Measurements from ENCODE around the gene IL2RA. TPM values are rescaled to one million over a fixed set of nuclear protein-coding genes. Genes with fewer than 3 reads are reported as not detected.
"Not testable (repeated sequence)": the region's sequence is repeated elsewhere in the genome, so short reads cannot be mapped to it uniquely, and the experiment has no call there.

The IL2RA gene
- total RNA-seq, result 10 to 100 TPM; 51.7 to 59.2 TPM
- 76.7 to 210 reads per million in 2 donors for total RNA-seq

DNA sequence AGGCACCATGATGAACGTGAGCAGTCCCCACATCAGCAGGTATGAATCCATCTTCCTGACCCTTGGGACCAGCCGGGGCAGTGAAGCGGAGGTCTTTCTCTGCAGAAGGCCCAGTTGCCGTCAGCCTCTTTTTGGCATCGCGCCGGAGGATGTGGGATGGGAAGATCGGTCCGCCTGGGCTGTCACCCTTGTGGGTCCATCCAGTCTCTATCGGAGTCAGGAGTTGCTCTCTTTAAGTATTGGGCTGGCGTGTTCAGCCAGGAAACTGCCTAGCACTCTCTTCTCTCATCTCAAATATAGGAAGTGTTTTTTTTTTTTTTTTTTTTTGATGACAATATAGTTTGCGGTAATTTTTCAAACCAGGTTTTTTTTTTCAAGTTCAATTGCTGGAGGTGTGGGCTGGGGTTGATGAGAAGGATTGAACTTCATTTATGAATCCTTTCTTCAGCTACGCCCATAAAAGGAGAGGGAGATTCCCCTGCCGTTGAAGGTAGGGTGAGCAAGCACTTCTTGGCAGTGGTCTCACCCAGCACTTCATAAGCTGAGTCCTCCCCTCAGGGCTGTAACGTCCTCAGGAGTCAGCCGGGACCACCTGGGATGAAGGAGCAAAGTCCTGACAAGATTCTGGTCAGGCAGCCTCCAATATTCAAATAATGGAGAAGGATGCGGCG lies at the start of gene IL2RA:
IL2RA (minus strand) TSS at position 267 of the 671 bp plus-strand sequence; CDS start at position 51, 216 bp downstream.
- DNase-seq (peak; percentile 35 to 56 (median 41)), ATAC-seq (peak; percentile 90)
- Mint-ChIP-seq H3K27me3 (no peaks in the 10 kb centered on the region), H3K4me3 (peak within 1 kb of the TSS; percentile 96), H3K36me3 (ENCODE audit: low read depth) (no peaks in the 10 kb centered on the region), H3K4me1 (peaks cover 58% of the 10 kb centered on the region), H3K27ac (peak within 1 kb of the TSS; percentile 95)
- peaks cover 9% of the 10 kb centered on the region for H3K9me3 ChIP-seq (ENCODE audit: control insufficient read depth, low read length, poor library complexity, severe bottlenecking)

DNA sequence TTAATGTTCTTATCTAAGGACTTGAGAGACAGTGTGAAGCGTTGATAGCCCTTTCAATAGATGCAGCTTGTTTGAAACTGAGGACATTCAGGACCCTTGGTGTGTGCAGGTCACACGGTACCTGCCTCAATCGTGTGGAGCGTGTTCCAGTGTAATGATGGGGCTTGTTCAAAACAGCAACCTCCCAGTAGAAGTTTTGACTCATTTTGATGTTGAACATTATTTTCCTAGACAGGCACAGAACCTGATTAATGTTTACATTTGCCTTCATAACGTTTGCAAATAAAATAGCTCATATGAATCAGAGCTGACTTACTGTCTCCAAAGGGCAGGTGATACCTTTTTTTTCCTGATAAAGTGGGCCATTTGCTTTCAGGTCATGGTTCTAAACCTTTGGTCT lies 48.0 kb upstream of the IL2RA start:
- peaks cover 45% of the 10 kb centered on the region for H3K4me1 Mint-ChIP-seq
- peak overlapping the region; percentile 93 for H3K4me3 Mint-ChIP-seq
- peaks cover 25% of the 10 kb centered on the region for H3K36me3 Mint-ChIP-seq (ENCODE audit: low read depth)
- peak overlapping the region; percentile 95 for H3K27ac Mint-ChIP-seq
- H3K9me3 ChIP-seq (ENCODE audit: control insufficient read depth, low read length, poor library complexity, severe bottlenecking), result no peaks in the 10 kb centered on the region
- H3K27me3 Mint-ChIP-seq, result no peaks in the 10 kb centered on the region
- ATAC-seq (peak; percentile 9), DNase-seq (no peak)

DNA sequence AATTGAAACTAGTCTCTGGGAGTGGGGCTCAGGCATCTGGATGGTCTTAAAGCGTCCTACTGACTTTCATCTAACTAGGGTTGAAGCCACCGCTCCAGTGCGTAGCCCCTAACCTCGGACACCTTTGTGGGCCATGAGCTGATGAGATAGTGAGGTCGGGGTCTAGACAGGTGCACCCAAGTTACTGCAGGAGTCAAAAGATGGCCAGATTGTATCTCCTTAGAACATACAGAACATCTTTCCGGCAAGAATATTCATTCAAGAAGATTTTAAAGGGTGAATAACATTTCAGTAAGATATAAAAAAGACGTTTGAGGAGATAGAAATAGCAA lies 47.2 kb upstream of the IL2RA start:
- H3K27me3 Mint-ChIP-seq, result no peaks in the 10 kb centered on the region
- peak overlapping the region; percentile 93 for H3K4me3 Mint-ChIP-seq
- peak overlapping the region; percentile 95 for H3K27ac Mint-ChIP-seq
- peaks cover 45% of the 10 kb centered on the region for H3K4me1 Mint-ChIP-seq
- peaks cover 25% of the 10 kb centered on the region for H3K36me3 Mint-ChIP-seq (ENCODE audit: low read depth)
- no peaks in the 10 kb centered on the region for H3K9me3 ChIP-seq (ENCODE audit: control insufficient read depth, low read length, poor library complexity, severe bottlenecking)
- ATAC-seq (peak; percentile 57), DNase-seq (no peak)

DNA sequence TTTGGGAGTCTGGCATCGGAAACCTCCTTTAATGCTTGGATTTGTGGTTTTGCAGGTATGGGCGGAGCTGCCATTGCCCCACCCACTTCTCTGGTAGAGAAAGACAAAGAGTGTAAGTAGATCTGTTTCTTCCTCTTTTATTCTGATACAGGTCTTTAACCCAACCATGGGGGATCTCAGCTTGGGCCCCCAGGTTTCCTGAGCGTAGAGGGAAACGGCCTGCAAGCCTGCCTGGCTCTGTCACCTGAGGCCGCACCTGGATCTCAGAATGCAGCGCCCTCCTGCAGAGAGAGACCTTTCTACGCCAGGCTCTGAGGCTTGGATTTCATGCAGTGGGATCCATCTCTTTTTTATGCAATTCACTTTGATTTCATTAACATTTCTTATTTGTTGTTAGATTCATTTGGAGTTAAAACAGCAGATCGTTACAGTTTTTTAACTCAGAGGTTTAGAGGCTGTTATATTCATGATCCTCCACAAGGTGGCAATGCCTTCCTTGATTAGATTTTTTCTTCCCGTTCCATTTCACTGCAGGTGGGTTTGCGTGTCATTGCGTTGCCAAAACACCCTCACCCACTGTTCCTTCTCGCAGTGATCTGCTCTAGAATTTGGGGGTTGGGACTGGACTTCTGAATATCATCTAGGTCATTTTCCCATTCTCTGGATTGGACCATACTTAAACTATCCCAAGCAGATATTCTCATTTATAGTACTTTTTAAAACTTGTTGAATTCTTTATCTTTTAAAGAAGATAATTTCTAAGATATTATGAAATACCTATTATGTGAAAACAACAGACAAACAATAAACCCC lies 46.7 kb upstream of the IL2RA start:
- Mint-ChIP-seq H3K36me3 (ENCODE audit: low read depth) (peaks cover 22% of the 10 kb centered on the region), H3K27ac (peak overlapping the region; percentile 95), H3K4me1 (peaks cover 45% of the 10 kb centered on the region), H3K4me3 (peak overlapping the region; percentile 93), H3K27me3 (no peaks in the 10 kb centered on the region)
- peak; percentile 69 for ATAC-seq
- H3K9me3 ChIP-seq (ENCODE audit: control insufficient read depth, low read length, poor library complexity, severe bottlenecking), result no peaks in the 10 kb centered on the region
- peak in 2 of 3 donors; percentile 22 to 29 for DNase-seq

DNA sequence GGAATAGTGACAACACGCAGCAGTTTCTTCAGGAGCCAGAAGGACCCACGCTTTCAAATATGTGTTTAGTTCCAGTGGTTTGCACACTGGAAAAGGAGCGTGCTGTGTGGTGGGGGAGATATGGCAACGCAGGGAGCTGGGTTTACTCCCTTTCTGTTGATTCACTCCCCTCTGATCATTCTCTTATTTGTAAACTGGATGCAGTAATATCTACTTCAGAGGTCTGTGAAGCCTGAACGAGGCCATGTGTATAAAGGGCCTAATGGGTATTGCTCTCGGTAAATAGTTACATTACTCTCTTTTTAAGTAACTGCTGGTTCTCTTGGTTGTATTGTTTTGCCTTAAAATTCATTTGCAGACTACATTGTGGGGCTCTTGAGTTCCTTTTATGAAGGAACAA lies 45.9 kb upstream of the IL2RA start:
- Mint-ChIP-seq H3K4me3 (no peak overlapping the region), H3K27ac (peak overlapping the region; percentile 95)

DNA sequence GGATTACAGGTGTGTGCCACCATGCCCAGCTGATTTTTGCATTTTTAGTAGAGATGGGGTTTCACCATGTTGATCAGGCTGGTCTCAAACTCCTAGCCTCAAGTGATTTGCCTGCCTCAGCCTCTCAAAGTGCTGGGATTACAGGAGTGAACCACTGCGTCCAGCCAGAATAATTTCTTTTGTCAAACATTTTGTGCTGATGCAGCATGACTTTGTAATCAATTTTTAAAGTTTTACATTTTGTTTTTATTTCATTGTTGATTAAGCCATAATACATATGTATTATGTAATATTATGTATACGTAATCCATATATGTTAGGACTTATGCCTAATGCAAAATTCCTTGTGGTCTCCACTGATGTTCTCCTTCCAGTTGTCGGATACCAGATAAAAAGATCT lies 45.4 kb upstream of the IL2RA start:
- not testable (repeated sequence) for DNase-seq; ATAC-seq; H3K4me3 Mint-ChIP-seq; H3K27ac Mint-ChIP-seq; H3K9me3 ChIP-seq (ENCODE audit: control insufficient read depth, low read length, poor library complexity, severe bottlenecking); H3K27me3 Mint-ChIP-seq
- peaks cover 19% of the 10 kb centered on the region for H3K36me3 Mint-ChIP-seq (ENCODE audit: low read depth)
- H3K4me1 Mint-ChIP-seq, result peaks cover 45% of the 10 kb centered on the region

More for the DNA sequence above, 45.9 kb upstream of the IL2RA start:
- H3K9me3 ChIP-seq (ENCODE audit: control insufficient read depth, low read length, poor library complexity, severe bottlenecking), result no peaks in the 10 kb centered on the region
- H3K4me1 Mint-ChIP-seq, result peaks cover 46% of the 10 kb centered on the region
- ATAC-seq, result no peak
- peaks cover 21% of the 10 kb centered on the region for H3K36me3 Mint-ChIP-seq (ENCODE audit: low read depth)
- DNase-seq, result no peak
- H3K27me3 Mint-ChIP-seq, result no peaks in the 10 kb centered on the region

DNA sequence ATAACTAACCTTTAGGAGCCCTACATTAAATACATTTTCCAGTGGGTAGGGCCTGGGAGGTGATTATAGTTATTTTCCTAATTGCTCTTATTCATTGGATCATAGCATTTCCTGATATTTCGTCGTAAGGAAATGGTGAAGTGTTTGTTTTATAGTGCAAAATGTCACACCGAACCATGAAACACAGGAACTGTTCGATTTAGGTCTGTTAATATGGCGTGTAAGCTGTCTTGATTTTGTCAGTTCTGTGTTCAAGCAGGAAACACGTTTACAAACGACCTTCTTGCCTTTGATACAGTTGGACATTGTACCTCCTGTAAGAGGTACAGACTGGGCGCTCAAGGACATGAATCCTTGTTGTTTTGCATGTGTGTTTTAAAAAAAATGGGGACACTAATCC lies 41.4 kb upstream of the IL2RA start:
- Mint-ChIP-seq H3K27ac (peak overlapping the region; percentile 79), H3K36me3 (ENCODE audit: low read depth) (peaks cover 6% of the 10 kb centered on the region), H3K4me3 (no peak overlapping the region), H3K4me1 (peaks cover 21% of the 10 kb centered on the region), H3K27me3 (no peaks in the 10 kb centered on the region)
- ATAC-seq (no peak), DNase-seq (no peak)
- H3K9me3 ChIP-seq (ENCODE audit: control insufficient read depth, low read length, poor library complexity, severe bottlenecking), result no peaks in the 10 kb centered on the region

DNA sequence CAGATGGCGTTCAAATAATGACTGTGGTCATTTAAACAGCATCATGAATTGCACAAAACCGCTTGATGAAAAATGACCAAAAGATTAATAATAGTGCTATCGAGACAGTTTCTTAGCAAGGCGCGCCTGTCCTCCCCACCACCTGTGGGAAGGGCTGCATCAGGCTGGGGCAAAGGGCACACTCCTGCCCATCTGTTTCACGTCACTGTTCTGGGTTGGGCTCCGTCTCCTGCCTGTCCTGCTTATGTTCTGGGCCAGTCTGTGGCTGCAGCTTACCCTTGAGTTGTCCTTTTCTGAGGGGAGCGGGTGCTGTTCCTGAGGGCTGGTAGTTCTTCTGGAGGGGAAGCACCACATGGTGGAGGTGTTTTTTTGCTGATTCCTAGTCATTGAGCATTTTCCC lies 40.0 kb upstream of the IL2RA start:
- Mint-ChIP-seq H3K36me3 (ENCODE audit: low read depth) (peaks cover 8% of the 10 kb centered on the region), H3K27ac (no peak overlapping the region), H3K27me3 (no peaks in the 10 kb centered on the region), H3K4me3 (no peak overlapping the region), H3K4me1 (peaks cover 21% of the 10 kb centered on the region)
- no peaks in the 10 kb centered on the region for H3K9me3 ChIP-seq (ENCODE audit: control insufficient read depth, low read length, poor library complexity, severe bottlenecking)
- DNase-seq (no peak), ATAC-seq (no peak)

DNA sequence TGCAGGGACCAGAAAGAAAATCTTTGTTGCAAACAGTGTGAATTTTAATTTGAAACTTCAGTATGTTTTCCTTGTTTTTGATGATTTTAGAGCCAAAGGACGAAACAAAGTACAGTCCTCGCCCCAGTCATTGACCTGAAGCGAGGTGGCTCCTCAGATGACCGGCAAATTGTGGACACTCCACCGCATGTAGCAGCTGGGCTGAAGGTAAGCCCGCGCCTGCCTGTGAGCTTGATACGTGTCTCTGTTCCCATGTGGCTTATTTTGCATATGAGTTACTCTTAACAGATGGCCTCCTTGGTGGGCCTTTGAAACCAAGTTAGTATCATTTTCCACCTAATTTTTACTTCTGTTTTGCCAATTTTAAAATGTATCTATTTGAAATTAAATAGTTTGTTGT lies 39.0 kb upstream of the IL2RA start:
- Mint-ChIP-seq H3K36me3 (ENCODE audit: low read depth) (peaks cover 8% of the 10 kb centered on the region), H3K4me1 (peaks cover 23% of the 10 kb centered on the region), H3K27me3 (no peaks in the 10 kb centered on the region), H3K4me3 (no peak overlapping the region), H3K27ac (no peak overlapping the region)
- ATAC-seq (no peak), DNase-seq (no peak)
- H3K9me3 ChIP-seq (ENCODE audit: control insufficient read depth, low read length, poor library complexity, severe bottlenecking), result no peaks in the 10 kb centered on the region

DNA sequence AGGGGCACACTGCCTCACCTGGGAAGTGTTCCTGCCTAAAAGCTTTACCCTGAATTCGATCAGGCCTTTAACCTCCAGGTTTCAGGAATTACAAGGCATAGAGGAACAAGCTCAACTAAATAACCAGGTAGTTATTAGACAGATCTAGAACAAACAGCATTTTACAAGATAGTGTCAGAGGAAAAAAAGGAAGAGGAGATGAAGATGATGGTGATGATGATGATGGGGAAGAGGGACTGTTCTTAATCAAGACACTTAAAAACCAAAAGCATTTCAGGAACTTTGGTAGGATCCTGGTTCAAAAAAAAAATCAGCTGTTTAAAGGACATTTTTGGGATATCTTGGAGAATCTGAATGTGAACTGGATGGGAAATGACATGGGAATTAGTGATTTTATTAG lies 38.2 kb upstream of the IL2RA start:
- ATAC-seq, result no peak
- Mint-ChIP-seq H3K4me1 (peaks cover 27% of the 10 kb centered on the region), H3K4me3 (no peak overlapping the region), H3K36me3 (ENCODE audit: low read depth) (peaks cover 8% of the 10 kb centered on the region), H3K27ac (peak overlapping the region; percentile 92), H3K27me3 (no peaks in the 10 kb centered on the region)
- H3K9me3 ChIP-seq (ENCODE audit: control insufficient read depth, low read length, poor library complexity, severe bottlenecking), result no peaks in the 10 kb centered on the region
- DNase-seq, result no peak

DNA sequence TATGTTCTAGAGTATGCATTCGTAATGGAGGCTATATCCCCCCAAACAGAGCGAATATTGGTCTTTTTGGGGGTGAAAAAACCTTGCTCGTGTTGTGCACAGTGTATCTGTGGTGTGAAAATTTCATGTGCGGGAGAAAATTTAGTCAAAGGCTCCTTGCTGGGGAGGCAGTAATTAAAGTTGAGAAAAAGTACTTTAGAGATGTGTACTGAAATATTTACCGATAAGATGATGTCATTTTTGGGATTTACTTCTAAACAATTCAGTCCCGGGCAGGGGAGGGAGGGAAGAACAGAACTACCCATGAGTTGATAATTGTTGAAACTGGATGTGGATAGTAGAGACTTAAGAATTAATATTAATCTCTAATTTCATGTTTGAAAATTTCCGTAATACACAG lies 36.0 kb upstream of the IL2RA start:
- H3K27ac Mint-ChIP-seq, result peak overlapping the region; percentile 37

DNA sequence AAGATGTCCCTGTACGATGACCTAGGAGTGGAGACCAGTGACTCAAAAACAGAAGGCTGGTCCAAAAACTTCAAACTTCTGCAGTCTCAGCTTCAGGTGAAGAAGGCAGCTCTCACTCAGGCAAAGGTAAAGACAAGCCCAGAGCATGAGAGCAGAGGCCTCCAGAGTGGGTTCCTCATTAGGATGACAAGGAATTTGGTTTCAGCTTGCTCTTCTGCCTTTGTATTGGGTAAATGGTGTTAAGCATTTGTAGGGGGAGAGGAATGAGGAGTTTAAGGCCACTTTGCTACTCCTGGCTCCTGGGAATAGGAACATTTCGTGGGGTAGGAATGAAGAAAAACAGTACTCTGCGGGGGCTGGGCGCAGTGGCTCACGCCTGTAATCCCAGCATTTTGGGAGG lies 34.9 kb upstream of the IL2RA start:
- Mint-ChIP-seq H3K4me1 (peaks cover 39% of the 10 kb centered on the region), H3K36me3 (ENCODE audit: low read depth) (peaks cover 6% of the 10 kb centered on the region), H3K27me3 (no peaks in the 10 kb centered on the region), H3K27ac (no peak overlapping the region), H3K4me3 (no peak overlapping the region)
- ATAC-seq, result no peak
- H3K9me3 ChIP-seq (ENCODE audit: control insufficient read depth, low read length, poor library complexity, severe bottlenecking), result no peaks in the 10 kb centered on the region
- DNase-seq, result no peak

More for the DNA sequence above, 36.0 kb upstream of the IL2RA start:
- DNase-seq (no peak), ATAC-seq (no peak)
- Mint-ChIP-seq H3K27me3 (no peaks in the 10 kb centered on the region), H3K36me3 (ENCODE audit: low read depth) (peaks cover 6% of the 10 kb centered on the region), H3K4me3 (no peak overlapping the region), H3K4me1 (peaks cover 32% of the 10 kb centered on the region)
- H3K9me3 ChIP-seq (ENCODE audit: control insufficient read depth, low read length, poor library complexity, severe bottlenecking), result no peaks in the 10 kb centered on the region

DNA sequence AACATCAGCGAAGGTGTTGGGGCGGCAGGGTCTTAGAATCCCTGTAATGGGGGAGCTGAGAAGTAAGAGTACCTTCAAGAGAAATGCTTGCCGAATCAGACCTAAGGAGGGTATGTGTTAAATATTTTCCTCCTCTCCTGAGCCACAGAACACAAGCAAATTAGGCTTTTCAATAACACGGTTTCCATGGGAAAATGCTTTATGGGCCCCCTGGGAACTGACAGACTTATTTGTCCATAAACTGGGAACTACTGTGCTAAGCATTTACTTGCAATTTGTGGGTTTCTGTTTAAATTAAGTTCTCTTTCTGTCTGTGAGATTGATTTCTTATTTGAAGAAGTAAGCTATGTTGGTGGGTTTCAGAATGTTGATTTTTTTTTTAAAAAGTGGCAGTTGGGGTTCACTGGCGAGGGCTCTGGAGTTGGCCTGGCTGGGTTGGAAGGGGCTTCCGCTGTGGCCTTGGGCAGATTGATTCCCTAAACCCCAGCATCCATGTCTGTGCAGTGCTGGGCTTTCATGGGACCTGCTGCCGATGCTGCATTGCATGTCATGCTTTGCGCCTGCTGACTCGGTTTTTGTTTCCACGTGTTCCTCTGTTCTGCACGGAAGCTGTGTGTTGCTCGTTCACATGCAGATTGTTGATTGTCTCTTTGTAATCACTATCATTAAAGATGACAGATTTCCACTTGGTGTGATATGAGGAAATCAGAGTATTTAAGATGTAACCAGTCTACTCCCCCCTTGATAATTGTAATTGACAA lies 33.8 kb upstream of the IL2RA start:
- peaks cover 47% of the 10 kb centered on the region for H3K4me1 Mint-ChIP-seq
- H3K27ac Mint-ChIP-seq, result peak overlapping the region; percentile 3
- ATAC-seq (no peak), DNase-seq (no peak)
- no peaks in the 10 kb centered on the region for H3K27me3 Mint-ChIP-seq
- peaks cover 6% of the 10 kb centered on the region for H3K36me3 Mint-ChIP-seq (ENCODE audit: low read depth)
- no peak overlapping the region for H3K4me3 Mint-ChIP-seq
- H3K9me3 ChIP-seq (ENCODE audit: control insufficient read depth, low read length, poor library complexity, severe bottlenecking), result no peaks in the 10 kb centered on the region

Data from T-helper 17 cell (primary cell).